ENCODE measurements around the gene ARHGEF3.
"Not testable (repeated sequence)": the region's sequence is repeated elsewhere in the genome, so short reads cannot be mapped to it uniquely, and the experiment has no call there.

ARHGEF3 gene

GRCh38 chr3:56720849-56721248 is 80.9 kb downstream of the ARHGEF3 start:
- no peak for DNase-seq (ENCODE audit: low read depth)
- no peak overlapping the region for H3K4me3 ChIP-seq (replicated peaks; ENCODE audit: low read depth, low read length)
- no peak for TF ChIP-seq CTCF (IDR thresholded peaks at IDR 0.05; ENCODE audit: low read length, missing control alignments)

- DNase-seq (ENCODE audit: low read depth); H3K4me3 ChIP-seq (replicated peaks; ENCODE audit: low read depth, low read length): not testable (repeated sequence)
Measured at GRCh38 chr3:56718809-56719208, 82.9 kb downstream of the ARHGEF3 start.

- TF ChIP-seq CTCF (IDR thresholded peaks at IDR 0.05; ENCODE audit: low read length, missing control alignments) = no peak
- no peak overlapping the region for H3K4me3 ChIP-seq (replicated peaks; ENCODE audit: low read depth, low read length)
- DNase-seq (ENCODE audit: low read depth) = no peak
Measured at GRCh38 chr3:56711344-56711743, 90.4 kb downstream of the ARHGEF3 start.

GRCh38 chr3:56707412-56707811 is 94.3 kb downstream of the ARHGEF3 start:
- not testable (repeated sequence) for H3K4me3 ChIP-seq (replicated peaks; ENCODE audit: low read depth, low read length)
- DNase-seq (ENCODE audit: low read depth) = peak; percentile 6

- no peak overlapping the region for H3K4me3 ChIP-seq (replicated peaks; ENCODE audit: low read depth, low read length)
- no peak for TF ChIP-seq CTCF (IDR thresholded peaks at IDR 0.05; ENCODE audit: low read length, missing control alignments)
- no peak for DNase-seq (ENCODE audit: low read depth)
Measured at GRCh38 chr3:56706629-56707028, 95.1 kb downstream of the ARHGEF3 start.

- DNase-seq (ENCODE audit: low read depth) = no peak
- no peak overlapping the region for H3K4me3 ChIP-seq (replicated peaks; ENCODE audit: low read depth, low read length)
- no peak for TF ChIP-seq CTCF (IDR thresholded peaks at IDR 0.05; ENCODE audit: low read length, missing control alignments)
Measured at GRCh38 chr3:56704706-56705105, 97.0 kb downstream of the ARHGEF3 start.

- DNase-seq (ENCODE audit: low read depth) = peak; percentile 87
- H3K4me3 ChIP-seq (replicated peaks; ENCODE audit: low read depth, low read length) = no peak overlapping the region
- TF ChIP-seq CTCF (IDR thresholded peaks at IDR 0.05; ENCODE audit: low read length, missing control alignments) = peak; percentile 85
Measured at GRCh38 chr3:56702490-56703315, 99.0 kb downstream of the ARHGEF3 start.

- H3K4me3 ChIP-seq (replicated peaks; ENCODE audit: low read depth, low read length) = no peak overlapping the region
- no peak for TF ChIP-seq CTCF (IDR thresholded peaks at IDR 0.05; ENCODE audit: low read length, missing control alignments)
- DNase-seq (ENCODE audit: low read depth) = no peak
Measured at GRCh38 chr3:56700151-56700550, 101.6 kb downstream of the ARHGEF3 start.
